ENCODE measurements around the gene TNXB.

The TNXB gene

GRCh38 chr6:32082478-32082877, 26.7 kb downstream of the TNXB start:
- no peaks in the 10 kb centered on the region for H3K79me1 ChIP-seq (replicated peaks; ENCODE audit: low read length, poor library complexity, severe bottlenecking)
- H4K91ac ChIP-seq (ENCODE audit: low read length), result no peak overlapping the region
- H4K8ac ChIP-seq (ENCODE audit: low read length), result no peak overlapping the region
- H3K4me2 ChIP-seq (ENCODE audit: low read length, poor library complexity, severe bottlenecking), result no peak overlapping the region
- no peak overlapping the region for H2BK15ac ChIP-seq (ENCODE audit: low read depth, poor library complexity, severe bottlenecking)
- H3K4me1 ChIP-seq (ENCODE audit: control insufficient read depth, insufficient read depth, low read depth, low read length), result peaks cover 49% of the 10 kb centered on the region
- H3K4ac ChIP-seq (ENCODE audit: low read depth in 1 of 2, low read length in 2 of 2), result peak overlapping the region in 1 of 2 experiments; percentile 86
- peak overlapping the region; percentile 30 to 93 for H2BK12ac ChIP-seq (ENCODE audit: low read length in 2 of 2)
- no peak overlapping the region for H3K14ac ChIP-seq (ENCODE audit: low read length in 2 of 2)
- H3K9me3 ChIP-seq (ENCODE audit: control insufficient read depth, low read length), result no peaks in the 10 kb centered on the region
- no peak overlapping the region for H3K23ac ChIP-seq (ENCODE audit: low read length in 2 of 2)
- no peak overlapping the region for H2BK120ac ChIP-seq (ENCODE audit: low read depth, low read length)
- no peak overlapping the region for H3K27ac ChIP-seq (ENCODE audit: low read length, poor library complexity, severe bottlenecking)
- no peak overlapping the region for H2AK5ac ChIP-seq (ENCODE audit: low read length, severe bottlenecking)
- no peak overlapping the region for H2BK5ac ChIP-seq (ENCODE audit: low read depth, low read length, poor library complexity, severe bottlenecking)
- peaks cover 0 to 55% of the 10 kb centered on the region in 2 experiments for H3K27me3 ChIP-seq (ENCODE audit: control insufficient read depth in 1 of 2, insufficient read depth in 1 of 2, low read length in 2 of 2)
- H3K4me3 ChIP-seq (ENCODE audit: insufficient read depth in 1 of 2, low read depth in 1 of 2, low read length in 2 of 2), result peak overlapping the region in 1 of 2 experiments; percentile 23
- no peak for DNase-seq
- 78% methylated on average over 6 of the region's 6 CpGs for WGBS
- H3K9ac ChIP-seq (ENCODE audit: low read length), result peak overlapping the region; percentile 62
- H3K36me3 ChIP-seq (ENCODE audit: control insufficient read depth in 1 of 2, insufficient read depth in 2 of 2, low read depth in 1 of 2, low read length in 2 of 2), result peaks cover 0 to 74% of the 10 kb centered on the region in 2 experiments
- H2AFZ ChIP-seq (ENCODE audit: low read depth, low read length), result no peak overlapping the region
- H3K18ac ChIP-seq (ENCODE audit: low read depth in 1 of 2, low read length in 2 of 2), result peak overlapping the region in 1 of 2 experiments; percentile 58

- DNase-seq, result peak; percentile 88
- Histone ChIP-seq H4K8ac (ENCODE audit: low read length) (peak overlapping the region; percentile 81), H2BK12ac (ENCODE audit: low read length in 2 of 2) (peak overlapping the region; percentile 87 to 98), H2BK5ac (ENCODE audit: low read depth, low read length, poor library complexity, severe bottlenecking) (no peak overlapping the region), H3K36me3 (ENCODE audit: control insufficient read depth in 1 of 2, insufficient read depth in 2 of 2, low read depth in 1 of 2, low read length in 2 of 2) (peaks cover 0 to 73% of the 10 kb centered on the region in 2 experiments), H3K18ac (ENCODE audit: low read depth in 1 of 2, low read length in 2 of 2) (peak overlapping the region; percentile 69 to 90), H3K4me3 (ENCODE audit: insufficient read depth in 1 of 2, low read depth in 1 of 2, low read length in 2 of 2) (peak overlapping the region in 1 of 2 experiments; percentile 35), H3K9me3 (ENCODE audit: control insufficient read depth, low read length) (no peaks in the 10 kb centered on the region), H2BK15ac (ENCODE audit: low read depth, poor library complexity, severe bottlenecking) (no peak overlapping the region), H3K23ac (ENCODE audit: low read length in 2 of 2) (peak overlapping the region in 1 of 2 experiments; percentile 43), H3K79me1 (replicated peaks; ENCODE audit: low read length, poor library complexity, severe bottlenecking) (no peaks in the 10 kb centered on the region), H2BK120ac (ENCODE audit: low read depth, low read length) (peak overlapping the region; percentile 42), H3K4me1 (ENCODE audit: control insufficient read depth, insufficient read depth, low read depth, low read length) (peaks cover 42% of the 10 kb centered on the region), H3K14ac (ENCODE audit: low read length in 2 of 2) (peak overlapping the region in 1 of 2 experiments; percentile 64), H2AFZ (ENCODE audit: low read depth, low read length) (peak overlapping the region; percentile 68), H4K91ac (ENCODE audit: low read length) (peak overlapping the region; percentile 67), H2AK5ac (ENCODE audit: low read length, severe bottlenecking) (peak overlapping the region; percentile 71), H3K27ac (ENCODE audit: low read length, poor library complexity, severe bottlenecking) (no peak overlapping the region), H3K4ac (ENCODE audit: low read depth in 1 of 2, low read length in 2 of 2) (peak overlapping the region; percentile 65 to 86), H3K4me2 (ENCODE audit: low read length, poor library complexity, severe bottlenecking) (peak overlapping the region; percentile 20), H3K9ac (ENCODE audit: low read length) (peak overlapping the region; percentile 62), H3K27me3 (ENCODE audit: control insufficient read depth in 1 of 2, insufficient read depth in 1 of 2, low read length in 2 of 2) (peaks cover 0 to 54% of the 10 kb centered on the region in 2 experiments)
- 39% methylated on average over 22 of the region's 22 CpGs for WGBS
Measured at GRCh38 chr6:32081168-32081990, 27.8 kb downstream of the TNXB start.

DNA sequence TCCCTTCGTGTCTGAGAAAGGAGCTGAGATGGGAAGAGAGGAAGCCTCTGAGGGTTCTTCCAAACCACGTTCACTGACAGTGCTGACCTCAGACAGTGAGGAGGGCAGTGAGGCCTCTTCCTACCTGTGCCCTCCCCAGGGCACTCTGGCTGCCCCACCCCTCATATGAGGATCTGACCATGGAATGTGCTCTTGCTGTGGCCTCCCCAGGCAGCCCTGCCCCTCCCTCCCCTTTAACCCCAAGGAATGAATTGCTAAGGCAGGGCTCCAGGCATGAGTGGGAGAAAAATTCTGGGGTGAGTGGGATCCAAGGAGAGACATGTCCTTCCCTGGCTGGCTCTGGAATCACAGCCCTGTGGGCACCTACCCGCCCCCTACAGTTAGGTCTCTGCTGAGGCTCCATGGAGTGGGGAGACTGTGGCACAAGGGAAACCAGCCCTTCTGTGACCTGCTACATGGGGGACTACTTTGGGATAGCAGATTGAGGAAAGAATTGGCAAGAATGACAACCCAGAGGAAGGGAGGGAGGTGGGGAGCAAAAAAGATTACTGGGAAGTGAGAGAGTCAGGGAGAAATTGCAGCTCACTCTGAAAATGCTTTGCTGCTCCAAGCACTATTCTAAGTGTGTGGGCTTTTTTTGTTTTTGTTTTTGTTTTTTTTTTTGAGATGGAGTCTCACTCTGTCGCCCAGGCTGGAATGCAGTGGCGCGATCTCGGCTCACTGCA, 29.4 kb downstream of the TNXB start:
- H3K4me3 ChIP-seq (ENCODE audit: insufficient read depth in 1 of 2, low read depth in 1 of 2, low read length in 2 of 2), result no peak overlapping the region
- peaks cover 0 to 73% of the 10 kb centered on the region in 2 experiments for H3K36me3 ChIP-seq (ENCODE audit: control insufficient read depth in 1 of 2, insufficient read depth in 2 of 2, low read depth in 1 of 2, low read length in 2 of 2)
- H3K14ac ChIP-seq (ENCODE audit: low read length in 2 of 2), result peak overlapping the region in 1 of 2 experiments; percentile 18
- no peaks in the 10 kb centered on the region for H3K9me3 ChIP-seq (ENCODE audit: control insufficient read depth, low read length)
- peak overlapping the region; percentile 62 for H2BK120ac ChIP-seq (ENCODE audit: low read depth, low read length)
- H4K91ac ChIP-seq (ENCODE audit: low read length), result peak overlapping the region; percentile 57
- H3K79me1 ChIP-seq (replicated peaks; ENCODE audit: low read length, poor library complexity, severe bottlenecking), result no peaks in the 10 kb centered on the region
- H4K8ac ChIP-seq (ENCODE audit: low read length), result peak overlapping the region; percentile 58
- no peak overlapping the region for H2AFZ ChIP-seq (ENCODE audit: low read depth, low read length)
- peak overlapping the region; percentile 59 for H3K9ac ChIP-seq (ENCODE audit: low read length)
- WGBS, result 89% methylated on average over 7 of the region's 7 CpGs
- peak overlapping the region; percentile 14 to 74 for H3K18ac ChIP-seq (ENCODE audit: low read depth in 1 of 2, low read length in 2 of 2)
- peak overlapping the region in 1 of 2 experiments; percentile 18 for H3K4ac ChIP-seq (ENCODE audit: low read depth in 1 of 2, low read length in 2 of 2)
- H3K27ac ChIP-seq (ENCODE audit: low read length, poor library complexity, severe bottlenecking), result no peak overlapping the region
- H2BK12ac ChIP-seq (ENCODE audit: low read length in 2 of 2), result peak overlapping the region; percentile 6 to 67
- peak overlapping the region; percentile 3 for H2BK15ac ChIP-seq (ENCODE audit: low read depth, poor library complexity, severe bottlenecking)
- H2BK5ac ChIP-seq (ENCODE audit: low read depth, low read length, poor library complexity, severe bottlenecking), result no peak overlapping the region
- H3K4me2 ChIP-seq (ENCODE audit: low read length, poor library complexity, severe bottlenecking), result no peak overlapping the region
- H3K27me3 ChIP-seq (ENCODE audit: control insufficient read depth in 1 of 2, insufficient read depth in 1 of 2, low read length in 2 of 2), result peaks cover 0 to 38% of the 10 kb centered on the region in 2 experiments
- no peak overlapping the region for H2AK5ac ChIP-seq (ENCODE audit: low read length, severe bottlenecking)
- peaks cover 46% of the 10 kb centered on the region for H3K4me1 ChIP-seq (ENCODE audit: control insufficient read depth, insufficient read depth, low read depth, low read length)
- H3K23ac ChIP-seq (ENCODE audit: low read length in 2 of 2), result no peak overlapping the region
- no peak for DNase-seq

DNA sequence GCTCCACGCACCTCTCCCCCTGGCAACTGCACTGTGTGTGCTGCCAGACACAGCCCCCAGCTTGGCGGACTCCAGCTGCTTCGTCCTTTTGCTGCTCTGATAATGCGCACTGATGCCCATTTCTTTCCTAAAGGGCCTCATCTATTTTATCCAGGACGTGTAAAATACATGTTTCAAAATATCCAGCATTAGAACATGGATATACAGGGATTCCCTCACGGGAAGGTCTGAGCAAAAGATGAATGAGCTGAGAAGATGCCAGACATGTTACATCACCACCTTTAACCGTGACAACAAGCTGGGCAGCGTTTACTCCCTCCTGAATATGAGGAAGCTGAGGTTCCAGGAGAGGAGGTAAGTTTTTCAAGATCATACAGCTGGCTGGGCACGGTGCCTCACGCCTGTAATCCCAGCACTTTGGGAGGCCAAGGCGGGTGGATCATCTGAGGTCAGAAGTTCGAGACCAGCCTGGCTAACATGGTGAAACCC, 32.8 kb downstream of the TNXB start:
- no peak overlapping the region for H3K4me3 ChIP-seq (ENCODE audit: insufficient read depth in 1 of 2, low read depth in 1 of 2, low read length in 2 of 2)

More for the DNA sequence above, 32.8 kb downstream of the TNXB start:
- Histone ChIP-seq H4K8ac (ENCODE audit: low read length) (no peak overlapping the region), H3K27me3 (ENCODE audit: control insufficient read depth in 1 of 2, insufficient read depth in 1 of 2, low read length in 2 of 2) (peaks cover 0 to 27% of the 10 kb centered on the region in 2 experiments), H3K9ac (ENCODE audit: low read length) (peak overlapping the region; percentile 20), H3K79me1 (replicated peaks; ENCODE audit: low read length, poor library complexity, severe bottlenecking) (no peaks in the 10 kb centered on the region), H3K14ac (ENCODE audit: low read length in 2 of 2) (no peak overlapping the region), H2BK15ac (ENCODE audit: low read depth, poor library complexity, severe bottlenecking) (no peak overlapping the region), H3K9me3 (ENCODE audit: control insufficient read depth, low read length) (no peaks in the 10 kb centered on the region), H3K18ac (ENCODE audit: low read depth in 1 of 2, low read length in 2 of 2) (no peak overlapping the region), H3K4me2 (ENCODE audit: low read length, poor library complexity, severe bottlenecking) (no peak overlapping the region), H3K36me3 (ENCODE audit: control insufficient read depth in 1 of 2, insufficient read depth in 2 of 2, low read depth in 1 of 2, low read length in 2 of 2) (peaks cover 0 to 78% of the 10 kb centered on the region in 2 experiments), H2BK120ac (ENCODE audit: low read depth, low read length) (no peak overlapping the region), H2AK5ac (ENCODE audit: low read length, severe bottlenecking) (no peak overlapping the region), H2BK12ac (ENCODE audit: low read length in 2 of 2) (no peak overlapping the region), H3K27ac (ENCODE audit: low read length, poor library complexity, severe bottlenecking) (peak overlapping the region; percentile 15), H4K91ac (ENCODE audit: low read length) (no peak overlapping the region), H3K4me1 (ENCODE audit: control insufficient read depth, insufficient read depth, low read depth, low read length) (peaks cover 36% of the 10 kb centered on the region), H3K23ac (ENCODE audit: low read length in 2 of 2) (no peak overlapping the region), H2AFZ (ENCODE audit: low read depth, low read length) (no peak overlapping the region), H2BK5ac (ENCODE audit: low read depth, low read length, poor library complexity, severe bottlenecking) (no peak overlapping the region), H3K4ac (ENCODE audit: low read depth in 1 of 2, low read length in 2 of 2) (no peak overlapping the region)
- 62% methylated on average over 9 of the region's 12 CpGs for WGBS
- DNase-seq, result peak; percentile 76

Measured in mesenchymal stem cell (in vitro differentiated cells and primary cell).